CD8-positive, alpha-beta memory T cell (primary cell): ENCODE results near the gene MEAK7. TPM values are rescaled to one million over a fixed set of nuclear protein-coding genes. Genes with fewer than 3 reads are reported as not detected.
A peak's percentile ranks its signal among the peaks of the same experiment; 100 is the strongest.

Experiments
- CTCF ChIA-PET: fragments of 350-600 bp; sonication (Branson Sonifier 250); formaldehyde crosslinking; loops from one replicate; lab custom pipeline; 2021; ENCODE audit warnings: antibody characterized with exemption; lab: Charles Lee
- POLR2A ChIA-PET: fragments of 350-600 bp; sonication (Branson Sonifier 250); formaldehyde crosslinking; loops from one replicate; lab custom pipeline; 2021; ENCODE audit warnings: antibody characterized with exemption; lab: Charles Lee
- DNase-seq, 5 donors: peaks; one replicate each; pipeline versions ENCODE4 v3.0.0 to v3.0.0-alpha.2; 2020 to 2022; ENCODE audit warnings: mixed read lengths in 1 of 5
- H3K27ac ChIP-seq: one replicate; pipeline ENCODE4 v1.7.0; 2013; ENCODE audit warnings: low read depth, mild to moderate bottlenecking, low read length, moderate library complexity
- H3K27me3 ChIP-seq: 2 replicates; pipeline ENCODE4 v1.7.0; 2013; ENCODE audit warnings: low read length, mild to moderate bottlenecking; ENCODE audit not compliant: insufficient read depth, poor library complexity, severe bottlenecking
- H3K36me3 ChIP-seq: 2 replicates; pipeline ENCODE4 v1.7.0; 2013; ENCODE audit warnings: mild to moderate bottlenecking, low read length, moderate library complexity; ENCODE audit not compliant: insufficient read depth
- H3K4me1 ChIP-seq: 2 replicates; pipeline ENCODE4 v1.7.0; 2013; ENCODE audit warnings: mild to moderate bottlenecking, low read length, moderate library complexity; ENCODE audit not compliant: insufficient read depth
- H3K4me3 ChIP-seq: 2 replicates; pipeline ENCODE4 v1.7.0; 2013; ENCODE audit warnings: mild to moderate bottlenecking, low read length
- H3K9me3 ChIP-seq: 2 replicates; pipeline ENCODE4 v1.7.0; 2013; ENCODE audit warnings: mild to moderate bottlenecking, low read length
- H3K27ac Mint-ChIP-seq, 8 donors: one replicate each; pipeline ENCODE4 v1.8.0; 2020 to 2021; ENCODE audit warnings: mixed read lengths in 8 of 8, mild to moderate bottlenecking in 6 of 8, inconsistent platforms in 3 of 8, moderate library complexity in 3 of 8
- H3K27me3 Mint-ChIP-seq, 2 donors: one replicate each; pipeline ENCODE4 v1.8.0; 2020 to 2021; ENCODE audit warnings: mixed read lengths in 2 of 2, mild to moderate bottlenecking in 1 of 2, moderate library complexity in 1 of 2
- H3K36me3 Mint-ChIP-seq, 3 donors: one replicate each; pipeline ENCODE4 v1.8.0; 2020 to 2021; ENCODE audit warnings: mixed read lengths in 3 of 3, inconsistent platforms in 1 of 3, mild to moderate bottlenecking in 1 of 3
- H3K4me1 Mint-ChIP-seq, 3 donors: one replicate each; pipeline ENCODE4 v1.8.0; 2020 to 2021; ENCODE audit warnings: mixed read lengths in 3 of 3, inconsistent platforms in 1 of 3, mild to moderate bottlenecking in 1 of 3
- H3K4me3 Mint-ChIP-seq, 7 donors: one replicate each; pipeline ENCODE4 v1.8.0; 2020 to 2021; ENCODE audit warnings: mixed read lengths in 7 of 7, mild to moderate bottlenecking in 6 of 7, moderate library complexity in 4 of 7, inconsistent platforms in 2 of 7
- H3K9me3 Mint-ChIP-seq, 5 donors: one replicate each; pipeline ENCODE4 v1.8.0; 2020 to 2022; ENCODE audit warnings: mixed read lengths in 5 of 5, mild to moderate bottlenecking in 3 of 5, moderate library complexity in 2 of 5, inconsistent platforms in 1 of 5
- polyA plus RNA-seq: library from polyadenylated mRNA; unstranded; fragments of 300-500 nt; fragmentation: Illumina TruSeq; gene quantifications from one replicate; pipeline ENCODE4 v1.2.3, GENCODE V29; 2021
- total RNA-seq, 2 experiments: library from RNA; stranded (reverse); gene quantifications; one replicate each; pipeline ENCODE4 v1.2.3, GENCODE V29; 2021

The MEAK7 gene
- total and polyA plus RNA-seq, 3 experiments from 2014 or later: 6.7 to 7.8 (median 7.7) TPM

GRCh38 chr16:84467709-84468108 is 36.8 kb downstream of the MEAK7 start:
- Mint-ChIP-seq H3K4me3 (no peak overlapping the region), H3K4me1 (peaks cover 0 to 1% (median 0%) of the 10 kb centered on the region in 3 donors), H3K9me3 (peaks cover 2 to 17% (median 16%) of the 10 kb centered on the region in 5 donors), H3K27ac (no peak overlapping the region), H3K36me3 (peaks cover 24 to 54% (median 38%) of the 10 kb centered on the region in 3 donors), H3K27me3 (no peaks in the 10 kb centered on the region)
- ChIA-PET CTCF (no interaction called here), POLR2A (no interaction called here)
- Histone ChIP-seq H3K9me3 (no peaks in the 10 kb centered on the region), H3K27ac (no peak overlapping the region), H3K4me3 (no peak overlapping the region), H3K27me3 (no peaks in the 10 kb centered on the region), H3K4me1 (no peaks in the 10 kb centered on the region), H3K36me3 (peaks cover 4% of the 10 kb centered on the region)
- DNase-seq: no peak

DNA sequence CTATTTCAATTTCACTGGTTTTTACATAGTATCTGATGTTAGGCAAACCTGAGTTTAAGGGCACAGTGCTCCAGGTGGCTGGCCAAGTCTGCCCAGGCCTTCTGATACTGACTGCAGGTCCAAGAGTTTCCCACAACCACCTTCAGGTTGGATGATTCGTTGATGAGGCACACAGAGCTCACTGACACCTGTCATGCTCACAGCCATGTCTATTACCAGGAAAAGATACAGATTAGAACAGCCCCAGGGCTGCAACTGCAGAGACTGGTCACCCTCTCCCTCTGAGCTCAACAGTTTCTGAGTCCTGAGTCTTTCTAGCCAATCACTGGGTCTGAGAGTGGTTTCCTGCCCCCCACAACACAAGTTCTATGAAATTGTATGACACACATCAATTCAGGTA is 37.2 kb downstream of the MEAK7 start:
- Histone ChIP-seq H3K36me3 (peaks cover 4% of the 10 kb centered on the region), H3K27me3 (no peaks in the 10 kb centered on the region), H3K4me1 (no peaks in the 10 kb centered on the region), H3K4me3 (no peak overlapping the region), H3K9me3 (no peaks in the 10 kb centered on the region), H3K27ac (no peak overlapping the region)
- Mint-ChIP-seq H3K36me3 (peaks cover 22 to 53% (median 37%) of the 10 kb centered on the region in 3 donors), H3K27ac (no peak overlapping the region), H3K27me3 (no peaks in the 10 kb centered on the region), H3K9me3 (peaks cover 2 to 17% (median 16%) of the 10 kb centered on the region in 5 donors), H3K4me3 (no peak overlapping the region), H3K4me1 (no peaks in the 10 kb centered on the region)
- no peak for DNase-seq
- ChIA-PET POLR2A (no interaction called here), CTCF (no interaction called here)

GRCh38 chr16:84466692-84467091 is 37.8 kb downstream of the MEAK7 start:
- H3K4me1 ChIP-seq: no peaks in the 10 kb centered on the region
- no peak overlapping the region for H3K27ac ChIP-seq
- POLR2A ChIA-PET: no interaction called here
- H3K36me3 ChIP-seq: peaks cover 4% of the 10 kb centered on the region
- H3K4me3 Mint-ChIP-seq: no peak overlapping the region
- no peaks in the 10 kb centered on the region for H3K4me1 Mint-ChIP-seq
- H3K9me3 Mint-ChIP-seq: peaks cover 2 to 16% (median 15%) of the 10 kb centered on the region in 5 donors
- H3K36me3 Mint-ChIP-seq: peaks cover 20 to 54% (median 33%) of the 10 kb centered on the region in 3 donors
- DNase-seq: no peak
- CTCF ChIA-PET: no interaction called here
- no peaks in the 10 kb centered on the region for H3K27me3 Mint-ChIP-seq
- H3K27ac Mint-ChIP-seq: no peak overlapping the region
- H3K27me3 ChIP-seq: no peaks in the 10 kb centered on the region
- H3K9me3 ChIP-seq: no peaks in the 10 kb centered on the region
- no peak overlapping the region for H3K4me3 ChIP-seq

DNA sequence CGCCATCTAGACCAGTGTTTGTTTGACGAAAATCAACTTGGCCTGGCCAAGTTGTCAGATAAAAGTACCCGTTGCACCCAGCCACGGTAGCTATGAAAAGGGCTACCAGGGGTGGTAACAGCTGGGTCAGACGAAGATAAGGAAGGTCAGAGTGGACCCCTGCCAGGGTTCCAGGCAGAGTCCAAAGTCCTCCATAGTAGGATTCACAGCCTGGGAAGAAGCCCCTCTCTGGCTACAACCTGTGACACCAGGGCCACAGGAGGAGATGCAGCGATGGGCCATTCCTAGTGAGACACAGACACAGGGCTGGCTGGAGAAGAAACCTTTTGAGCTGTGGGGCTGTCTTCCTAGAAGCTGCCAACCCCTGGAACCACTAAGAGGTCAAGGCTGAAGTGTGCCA is 39.3 kb downstream of the MEAK7 start:
- POLR2A ChIA-PET: no interaction called here
- H3K36me3 ChIP-seq: peaks cover 4% of the 10 kb centered on the region
- H3K4me3 ChIP-seq: no peak overlapping the region
- CTCF ChIA-PET: no interaction called here
- no peak for DNase-seq
- Mint-ChIP-seq H3K27me3 (no peaks in the 10 kb centered on the region), H3K27ac (no peak overlapping the region), H3K36me3 (peaks cover 21 to 66% (median 25%) of the 10 kb centered on the region in 3 donors), H3K4me3 (no peak overlapping the region), H3K9me3 (peaks cover 2 to 16% (median 14%) of the 10 kb centered on the region in 5 donors), H3K4me1 (no peaks in the 10 kb centered on the region)
- H3K4me1 ChIP-seq: no peaks in the 10 kb centered on the region
- H3K27ac ChIP-seq: no peak overlapping the region
- H3K27me3 ChIP-seq: no peaks in the 10 kb centered on the region
- no peaks in the 10 kb centered on the region for H3K9me3 ChIP-seq

- Histone ChIP-seq H3K4me3 (no peak overlapping the region), H3K9me3 (no peaks in the 10 kb centered on the region), H3K27ac (no peak overlapping the region), H3K27me3 (no peaks in the 10 kb centered on the region), H3K4me1 (no peaks in the 10 kb centered on the region), H3K36me3 (peaks cover 4% of the 10 kb centered on the region)
- H3K27ac Mint-ChIP-seq: no peak overlapping the region
- ChIA-PET CTCF (no interaction called here), POLR2A (no interaction called here)
- no peaks in the 10 kb centered on the region for H3K27me3 Mint-ChIP-seq
- no peak for DNase-seq
- peaks cover 21 to 63% (median 25%) of the 10 kb centered on the region in 3 donors for H3K36me3 Mint-ChIP-seq
- no peaks in the 10 kb centered on the region for H3K4me1 Mint-ChIP-seq
- H3K4me3 Mint-ChIP-seq: no peak overlapping the region
- H3K9me3 Mint-ChIP-seq: peaks cover 2 to 16% (median 15%) of the 10 kb centered on the region in 5 donors
Measured at GRCh38 chr16:84464116-84464515, 40.3 kb downstream of the MEAK7 start.

DNA sequence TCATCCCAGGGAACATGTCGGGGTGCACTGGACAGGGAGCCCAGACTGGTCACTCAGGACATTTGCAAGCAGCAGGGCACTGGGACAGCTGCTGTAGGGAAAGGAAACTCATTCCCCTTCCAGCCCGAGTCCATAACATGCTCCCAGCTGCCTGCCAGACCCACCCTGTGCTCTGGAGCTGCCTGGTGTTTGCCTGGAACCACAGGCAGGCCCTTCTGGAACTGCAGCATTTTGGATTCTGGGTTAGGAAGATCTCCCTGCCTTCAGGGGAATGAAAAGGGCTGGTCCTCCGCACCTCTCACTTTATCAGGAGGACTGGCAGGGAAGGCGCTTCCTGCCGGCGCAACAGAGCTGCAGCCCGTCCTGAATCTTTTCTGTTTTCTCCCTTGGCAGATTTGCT is 41.2 kb downstream of the MEAK7 start:
- Mint-ChIP-seq H3K36me3 (peaks cover 21 to 57% (median 25%) of the 10 kb centered on the region in 3 donors), H3K4me1 (no peaks in the 10 kb centered on the region), H3K27me3 (no peaks in the 10 kb centered on the region), H3K9me3 (peaks cover 2 to 17% (median 16%) of the 10 kb centered on the region in 5 donors), H3K27ac (peak overlapping the region in 1 of 8 donors; percentile 84), H3K4me3 (no peak overlapping the region)
- ChIA-PET POLR2A (no interaction called here), CTCF (no interaction called here)
- Histone ChIP-seq H3K27me3 (no peaks in the 10 kb centered on the region), H3K4me1 (no peaks in the 10 kb centered on the region), H3K27ac (no peak overlapping the region), H3K9me3 (no peaks in the 10 kb centered on the region), H3K4me3 (no peak overlapping the region), H3K36me3 (peaks cover 4% of the 10 kb centered on the region)
- no peak for DNase-seq

GRCh38 chr16:84462296-84463210 is 41.9 kb downstream of the MEAK7 start:
- no peaks in the 10 kb centered on the region for H3K27me3 ChIP-seq
- no peak overlapping the region for H3K27ac Mint-ChIP-seq
- no peak overlapping the region for H3K4me3 Mint-ChIP-seq
- H3K27me3 Mint-ChIP-seq: no peaks in the 10 kb centered on the region
- H3K9me3 ChIP-seq: no peaks in the 10 kb centered on the region
- H3K36me3 ChIP-seq: peaks cover 2% of the 10 kb centered on the region
- peaks cover 2 to 14% (median 13%) of the 10 kb centered on the region in 5 donors for H3K9me3 Mint-ChIP-seq
- H3K4me1 ChIP-seq: no peaks in the 10 kb centered on the region
- ChIA-PET CTCF (no interaction called here), POLR2A (no interaction called here)
- no peak for DNase-seq
- peaks cover 15 to 50% (median 20%) of the 10 kb centered on the region in 3 donors for H3K36me3 Mint-ChIP-seq
- no peak overlapping the region for H3K4me3 ChIP-seq
- no peaks in the 10 kb centered on the region for H3K4me1 Mint-ChIP-seq
- no peak overlapping the region for H3K27ac ChIP-seq
